WTC11 (cell line): Measurements from ENCODE around the gene MEIS1.

Experiments
- CREB1 ChIP-seq: sonication (generic); formaldehyde crosslinking; IDR thresholded peaks from 2 replicates; pipeline ENCODE4 v1.8.0; 2023; ENCODE audit warnings: mild to moderate bottlenecking, missing genetic modification reagents
- CTCF ChIP-seq: fragments of 200-600 bp; IDR thresholded peaks from 2 replicates; pipeline ENCODE4 v1.8.0; 2022; ENCODE audit warnings: antibody characterized with exemption
- ETV6 ChIP-seq: sonication (generic); formaldehyde crosslinking; IDR thresholded peaks from 2 replicates; pipeline ENCODE4 v1.8.1; 2022; ENCODE audit warnings: mild to moderate bottlenecking, missing genetic modification reagents
- HMGXB4 ChIP-seq: sonication (generic); formaldehyde crosslinking; IDR thresholded peaks from 2 replicates; pipeline ENCODE4 v1.8.1; 2023; ENCODE audit warnings: mild to moderate bottlenecking, moderate library complexity, missing genetic modification reagents
- KAT7 ChIP-seq: sonication (generic); formaldehyde crosslinking; IDR thresholded peaks from 2 replicates; pipeline ENCODE4 v1.8.1; 2023; ENCODE audit warnings: missing genetic modification reagents, mild to moderate bottlenecking, borderline replicate concordance
- MAX ChIP-seq: sonication (generic); formaldehyde crosslinking; IDR thresholded peaks from 2 replicates; pipeline ENCODE4 v1.8.0; 2022; ENCODE audit warnings: mild to moderate bottlenecking, missing genetic modification reagents
- NFYB ChIP-seq: sonication (generic); formaldehyde crosslinking; conservative IDR thresholded peaks from 2 replicates; pipeline ENCODE4 v1.8.0; 2022; ENCODE audit warnings: low read depth, missing genetic modification reagents
- ZSCAN18 ChIP-seq: fragments of 250-450 bp; sonication (Bioruptor Pico); IDR thresholded peaks from 2 replicates; pipeline ENCODE4 v2.1.2; 2022; ENCODE audit warnings: mild to moderate bottlenecking, moderate library complexity

- TF ChIP-seq CTCF (no peak), HMGXB4 (CRISPR knock-in tag) (no peak), NFYB (CRISPR knock-in tag) (no peak), KAT7 (no peak), ETV6 (CRISPR knock-in tag) (no peak), CREB1 (no peak), MAX (CRISPR knock-in tag) (no peak), ZSCAN18 (CRISPR knock-in tag) (no peak)
These were observed 148.3 kb downstream of the MEIS1 start for GRCh38 chr2:66582987-66583880.
